Neural progenitor cell (in vitro differentiated cells): ENCODE measurements around the gene CEP85.

Experiments
- EZH2 ChIP-seq: fragments of 200-600 bp; sonication (generic); IDR thresholded peaks from 2 replicates; pipeline ENCODE4 v1.6.1; 2017; ENCODE audit warnings: antibody characterized with exemption, mild to moderate bottlenecking, moderate library complexity
- TF ChIP-seq, protein P1 (sequence below): fragments of 200-600 bp; sonication (generic); IDR thresholded peaks from 2 replicates; pipeline ENCODE4 v1.5.1; 2017; ENCODE audit warnings: antibody characterized with exemption, mild to moderate bottlenecking

DNA sequence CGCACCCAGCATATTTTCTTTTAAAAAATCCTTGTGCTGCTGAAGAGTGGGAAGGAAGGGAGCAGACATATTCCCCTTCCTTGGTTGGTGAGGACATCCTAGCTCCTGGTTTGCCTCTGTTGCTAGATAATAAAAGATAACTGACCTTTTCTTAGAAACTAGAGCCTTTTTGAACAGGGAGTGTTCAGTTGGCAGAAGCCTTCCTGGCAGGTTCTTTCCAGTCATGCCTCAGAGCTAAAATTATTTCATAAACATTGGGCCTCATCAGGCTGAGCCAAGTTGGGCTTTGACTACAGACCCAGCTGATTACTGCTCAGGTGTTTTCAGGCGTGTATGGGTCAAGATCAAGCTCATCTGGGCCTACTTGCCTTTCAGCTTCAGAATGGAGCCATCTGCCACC is 23.2 kb downstream of the CEP85 start:
- TF ChIP-seq EZH2 = no peak
- TF ChIP-seq, protein P1, sequence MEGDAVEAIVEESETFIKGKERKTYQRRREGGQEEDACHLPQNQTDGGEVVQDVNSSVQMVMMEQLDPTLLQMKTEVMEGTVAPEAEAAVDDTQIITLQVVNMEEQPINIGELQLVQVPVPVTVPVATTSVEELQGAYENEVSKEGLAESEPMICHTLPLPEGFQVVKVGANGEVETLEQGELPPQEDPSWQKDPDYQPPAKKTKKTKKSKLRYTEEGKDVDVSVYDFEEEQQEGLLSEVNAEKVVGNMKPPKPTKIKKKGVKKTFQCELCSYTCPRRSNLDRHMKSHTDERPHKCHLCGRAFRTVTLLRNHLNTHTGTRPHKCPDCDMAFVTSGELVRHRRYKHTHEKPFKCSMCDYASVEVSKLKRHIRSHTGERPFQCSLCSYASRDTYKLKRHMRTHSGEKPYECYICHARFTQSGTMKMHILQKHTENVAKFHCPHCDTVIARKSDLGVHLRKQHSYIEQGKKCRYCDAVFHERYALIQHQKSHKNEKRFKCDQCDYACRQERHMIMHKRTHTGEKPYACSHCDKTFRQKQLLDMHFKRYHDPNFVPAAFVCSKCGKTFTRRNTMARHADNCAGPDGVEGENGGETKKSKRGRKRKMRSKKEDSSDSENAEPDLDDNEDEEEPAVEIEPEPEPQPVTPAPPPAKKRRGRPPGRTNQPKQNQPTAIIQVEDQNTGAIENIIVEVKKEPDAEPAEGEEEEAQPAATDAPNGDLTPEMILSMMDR = no peak
